GM18502 (cell line): ENCODE data around the gene CENPK.
"Not testable (repeated sequence)": the region's sequence is repeated elsewhere in the genome, so short reads cannot be mapped to it uniquely, and the experiment has no call there.

ENCODE experiments used
- ATAC-seq: cut with Tn5 transposase; IDR thresholded peaks from one replicate; pipeline ENCODE4 v1.9.1; 2021; ENCODE audit warnings: mild to moderate bottlenecking; ENCODE audit not compliant: unreplicated experiment, poor library complexity

CENPK gene

GRCh38 chr5:65512170-65512937, 50.6 kb downstream of the CENPK start:
- ATAC-seq = no peak

- no peak for ATAC-seq
Observed at GRCh38 chr5:65508978-65509377, 54.0 kb downstream of the CENPK start.

GRCh38 chr5:65506961-65507360, 56.0 kb downstream of the CENPK start:
- ATAC-seq = no peak

- no peak for ATAC-seq
Observed at GRCh38 chr5:65489119-65489518, 73.8 kb downstream of the CENPK start.

- not testable (repeated sequence) for ATAC-seq
Observed at GRCh38 chr5:65488038-65488687, 74.8 kb downstream of the CENPK start.

- not testable (repeated sequence) for ATAC-seq
Observed at GRCh38 chr5:65486803-65487202, 76.2 kb downstream of the CENPK start.

- ATAC-seq = no peak
Observed at GRCh38 chr5:65485405-65485804, 77.6 kb downstream of the CENPK start.

- peak; percentile 50 for ATAC-seq
Observed at GRCh38 chr5:65483546-65484346, 79.2 kb downstream of the CENPK start.

GRCh38 chr5:65482736-65483545, 80.0 kb downstream of the CENPK start:
- no peak for ATAC-seq

- ATAC-seq = peak; percentile 6
Observed at GRCh38 chr5:65482296-65482735, 80.7 kb downstream of the CENPK start.

- ATAC-seq = peak; percentile 79
Observed at GRCh38 chr5:65481635-65482295, 81.2 kb downstream of the CENPK start, which contains the start of gene ADAMTS6. ADAMTS6 (minus strand) TSS chr5:65481920; CDS start chr5:65473673, 8,247 bp downstream.

GRCh38 chr5:65481171-65481581, 81.8 kb downstream of the CENPK start:
- peak; percentile 25 for ATAC-seq

GRCh38 chr5:65480306-65480865, 82.6 kb downstream of the CENPK start:
- ATAC-seq = peak; percentile 35

- ATAC-seq = no peak
Observed at GRCh38 chr5:65479527-65479926, 83.4 kb downstream of the CENPK start.

GRCh38 chr5:65478336-65478735, 84.6 kb downstream of the CENPK start:
- ATAC-seq = no peak

- no peak for ATAC-seq
Observed at GRCh38 chr5:65475895-65476294, 87.1 kb downstream of the CENPK start.

GRCh38 chr5:65475336-65475735, 87.6 kb downstream of the CENPK start:
- no peak for ATAC-seq

GRCh38 chr5:65474130-65474711, 88.7 kb downstream of the CENPK start:
- ATAC-seq = no peak

- no peak for ATAC-seq
Observed at GRCh38 chr5:65468633-65469032, 94.3 kb downstream of the CENPK start.
